ENCODE measurements around the gene TNFRSF17. TPM values are rescaled to one million over a fixed set of nuclear protein-coding genes. Genes with fewer than 3 reads are reported as not detected.

Gene TNFRSF17
- total RNA-seq, 1 donor: not detected

GRCh38 chr16:11986521-11987057 lies 21.6 kb downstream of the TNFRSF17 start:
- H3K4me3 ChIP-seq (ENCODE audit: low read depth, low read length): no peak overlapping the region
- TF ChIP-seq, protein P1, sequence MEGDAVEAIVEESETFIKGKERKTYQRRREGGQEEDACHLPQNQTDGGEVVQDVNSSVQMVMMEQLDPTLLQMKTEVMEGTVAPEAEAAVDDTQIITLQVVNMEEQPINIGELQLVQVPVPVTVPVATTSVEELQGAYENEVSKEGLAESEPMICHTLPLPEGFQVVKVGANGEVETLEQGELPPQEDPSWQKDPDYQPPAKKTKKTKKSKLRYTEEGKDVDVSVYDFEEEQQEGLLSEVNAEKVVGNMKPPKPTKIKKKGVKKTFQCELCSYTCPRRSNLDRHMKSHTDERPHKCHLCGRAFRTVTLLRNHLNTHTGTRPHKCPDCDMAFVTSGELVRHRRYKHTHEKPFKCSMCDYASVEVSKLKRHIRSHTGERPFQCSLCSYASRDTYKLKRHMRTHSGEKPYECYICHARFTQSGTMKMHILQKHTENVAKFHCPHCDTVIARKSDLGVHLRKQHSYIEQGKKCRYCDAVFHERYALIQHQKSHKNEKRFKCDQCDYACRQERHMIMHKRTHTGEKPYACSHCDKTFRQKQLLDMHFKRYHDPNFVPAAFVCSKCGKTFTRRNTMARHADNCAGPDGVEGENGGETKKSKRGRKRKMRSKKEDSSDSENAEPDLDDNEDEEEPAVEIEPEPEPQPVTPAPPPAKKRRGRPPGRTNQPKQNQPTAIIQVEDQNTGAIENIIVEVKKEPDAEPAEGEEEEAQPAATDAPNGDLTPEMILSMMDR (IDR thresholded peaks at IDR 0.05; ENCODE audit: insufficient read depth, low read depth, low read length): no peak

DNA sequence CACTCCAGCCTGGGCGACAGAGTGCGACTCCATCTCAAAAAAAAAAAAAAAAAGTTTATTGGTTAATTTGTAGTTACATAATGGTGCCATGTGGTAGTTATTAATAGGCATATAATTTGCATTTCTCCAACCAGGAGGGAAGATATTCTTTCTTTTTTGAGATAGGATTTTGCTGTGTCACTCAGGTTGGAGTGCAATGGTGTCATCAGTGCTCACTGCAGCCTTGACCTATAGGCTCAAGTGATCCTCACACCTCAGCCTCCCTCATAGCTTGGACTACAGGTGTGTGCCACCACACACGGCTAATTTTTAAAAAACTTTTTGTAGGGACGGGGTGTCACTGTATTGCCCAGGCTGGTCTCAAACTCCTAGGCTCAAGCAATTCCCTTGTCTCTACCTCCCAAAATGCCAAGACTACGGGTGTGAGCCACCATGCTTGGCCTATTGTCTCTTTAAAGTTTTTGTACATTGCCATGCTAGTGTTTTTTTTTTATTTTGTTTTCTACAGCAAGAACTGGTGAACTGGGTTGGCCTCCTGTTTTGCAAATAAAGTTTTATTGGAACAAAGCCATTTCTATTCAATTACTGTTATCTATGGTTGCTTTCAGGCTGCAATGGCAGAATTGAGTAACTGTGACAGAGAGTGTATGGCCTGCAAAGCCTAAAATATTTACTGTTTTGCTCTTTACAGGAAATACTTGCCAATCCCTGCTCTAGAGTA lies 23.4 kb downstream of the TNFRSF17 start:
- peak; percentile 32 for DNase-seq (ENCODE audit: low read depth)

More at GRCh38 chr16:11986521-11987057, 21.6 kb downstream of the TNFRSF17 start:
- peak; percentile 97 for DNase-seq (ENCODE audit: low read depth)

GRCh38 chr16:11990702-11991390 lies 25.8 kb downstream of the TNFRSF17 start:
- no peak for DNase-seq (ENCODE audit: low read depth)
- no peak overlapping the region for H3K4me3 ChIP-seq (ENCODE audit: low read depth, low read length)
- TF ChIP-seq, protein P1 (IDR thresholded peaks at IDR 0.05; ENCODE audit: insufficient read depth, low read depth, low read length): no peak

More for the DNA sequence above, 23.4 kb downstream of the TNFRSF17 start:
- TF ChIP-seq, protein P1 (IDR thresholded peaks at IDR 0.05; ENCODE audit: insufficient read depth, low read depth, low read length): no peak
- H3K4me3 ChIP-seq (ENCODE audit: low read depth, low read length): no peak overlapping the region

DNA sequence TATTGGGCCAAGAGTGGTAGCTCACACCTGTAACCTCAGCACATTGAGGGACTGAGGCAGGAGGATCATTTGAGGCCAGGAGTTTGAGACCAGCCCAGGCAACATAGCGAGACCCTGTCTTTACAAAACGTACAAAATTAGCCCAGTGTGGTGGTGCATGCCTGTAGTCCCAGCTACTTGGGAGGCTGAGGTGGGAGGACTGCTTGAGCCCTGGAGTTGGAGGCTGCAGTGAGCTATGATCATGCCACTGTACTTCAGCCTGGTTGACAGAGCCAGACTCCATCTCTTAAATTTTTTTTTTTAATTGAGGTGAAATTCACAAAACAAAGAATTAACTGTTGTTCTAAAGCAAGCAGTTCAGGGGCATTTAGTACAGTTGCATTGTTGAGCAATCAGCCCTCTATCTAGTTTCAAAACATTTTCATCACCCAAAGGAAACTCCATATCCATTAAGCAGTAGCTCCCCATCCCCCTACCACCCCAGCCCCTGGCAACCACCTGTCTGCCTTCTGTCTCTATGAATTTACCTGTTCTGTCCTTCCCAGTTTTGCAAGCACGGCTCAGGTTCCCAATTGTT lies 27.1 kb downstream of the TNFRSF17 start:
- DNase-seq (ENCODE audit: low read depth): peak; percentile 44
- no peak overlapping the region for H3K4me3 ChIP-seq (ENCODE audit: low read depth, low read length)
- TF ChIP-seq, protein P1 (IDR thresholded peaks at IDR 0.05; ENCODE audit: insufficient read depth, low read depth, low read length): no peak

DNA sequence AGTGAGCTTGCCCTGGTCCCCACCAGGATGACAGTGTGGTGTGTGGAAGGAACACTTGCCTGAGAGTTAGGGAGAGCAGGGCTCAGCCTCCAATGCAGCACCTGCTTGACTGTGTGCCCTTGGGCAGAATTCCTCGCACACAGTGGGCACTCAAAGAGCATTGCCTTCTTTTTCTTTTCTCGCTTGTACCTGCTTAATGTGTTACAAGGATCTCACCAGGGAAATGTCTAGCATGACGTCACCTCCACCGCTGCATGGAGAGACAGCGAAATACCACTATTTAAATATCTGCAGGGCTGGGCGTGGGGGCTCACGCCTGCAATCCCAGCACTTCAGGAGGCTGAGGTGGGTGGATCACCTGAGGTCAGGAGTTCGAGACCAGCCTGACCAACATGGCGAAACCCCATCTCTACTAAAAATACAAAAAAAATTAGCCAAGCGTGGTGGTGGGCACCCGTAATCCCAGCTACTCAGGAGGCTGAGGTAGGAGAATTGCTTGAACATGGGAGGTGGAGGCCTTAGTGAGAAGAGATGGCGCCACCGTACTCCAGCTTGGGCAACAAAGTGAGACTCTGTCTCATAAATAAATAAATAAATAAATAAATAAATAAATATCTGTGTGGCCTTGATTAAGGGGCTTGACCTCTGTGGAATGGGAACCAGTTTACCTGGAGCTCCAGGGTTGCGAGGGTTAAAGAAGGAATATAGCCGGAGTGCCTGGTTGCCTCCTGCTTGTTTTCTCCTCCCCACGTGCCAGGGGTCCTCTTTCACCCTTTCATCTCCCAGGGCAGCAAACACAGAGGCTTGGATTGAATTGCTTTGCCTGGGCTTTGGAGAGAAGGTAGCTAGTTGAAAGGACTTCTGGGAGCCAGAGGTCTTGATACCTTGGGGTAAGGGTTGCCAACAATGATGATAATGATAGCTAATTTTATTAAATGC lies 27.8 kb downstream of the TNFRSF17 start:
- no peak for DNase-seq (ENCODE audit: low read depth)
- TF ChIP-seq, protein P1 (IDR thresholded peaks at IDR 0.05; ENCODE audit: insufficient read depth, low read depth, low read length): no peak

More for the DNA sequence above, 27.8 kb downstream of the TNFRSF17 start:
- H3K4me3 ChIP-seq (ENCODE audit: low read depth, low read length): no peak overlapping the region
